ENCODE measurements around the gene ASF1A.

Gene ASF1A

DNA sequence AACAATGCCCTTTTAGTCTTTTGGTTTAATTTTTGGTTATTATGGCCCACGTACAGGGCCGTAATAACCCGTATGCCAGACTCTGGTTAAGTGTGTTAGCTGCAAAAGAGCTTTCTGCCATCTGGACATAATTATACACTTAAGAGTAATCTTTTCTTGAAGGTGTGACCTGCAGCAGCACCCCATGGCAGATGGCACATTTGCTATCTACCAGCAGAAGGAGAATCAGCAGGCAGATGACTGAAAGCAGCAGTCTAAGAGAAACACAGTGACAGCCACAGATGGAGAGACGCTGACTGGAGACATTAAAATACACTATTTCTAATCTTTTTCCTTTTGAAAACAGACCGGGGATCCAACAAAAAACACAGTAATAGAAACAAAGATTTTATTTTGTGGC is 18.7 kb downstream of the ASF1A start:
- no peak for DNase-seq (ENCODE audit: low read depth in 2 of 2, low spot score in 1 of 2)

DNA sequence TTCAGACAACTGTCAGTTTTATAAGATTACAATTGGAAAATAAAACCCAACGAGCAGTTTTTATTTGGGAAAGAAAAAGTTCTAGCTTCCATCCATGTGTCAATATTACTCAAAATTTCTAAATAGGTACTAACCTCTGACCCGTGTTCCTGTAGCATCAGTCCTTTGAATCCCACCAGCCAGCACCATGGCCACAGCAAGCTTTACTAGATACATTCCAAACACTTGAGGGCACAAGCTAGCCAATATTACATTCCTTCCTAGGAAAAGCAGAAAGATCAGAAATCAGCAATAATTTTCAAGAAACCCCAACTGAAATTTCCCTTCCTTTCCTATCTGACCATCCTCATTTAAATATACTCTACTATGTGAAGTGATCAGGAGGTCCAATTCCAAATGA is 19.2 kb downstream of the ASF1A start:
- DNase-seq (ENCODE audit: low read depth in 2 of 2, low spot score in 1 of 2): no peak

DNA sequence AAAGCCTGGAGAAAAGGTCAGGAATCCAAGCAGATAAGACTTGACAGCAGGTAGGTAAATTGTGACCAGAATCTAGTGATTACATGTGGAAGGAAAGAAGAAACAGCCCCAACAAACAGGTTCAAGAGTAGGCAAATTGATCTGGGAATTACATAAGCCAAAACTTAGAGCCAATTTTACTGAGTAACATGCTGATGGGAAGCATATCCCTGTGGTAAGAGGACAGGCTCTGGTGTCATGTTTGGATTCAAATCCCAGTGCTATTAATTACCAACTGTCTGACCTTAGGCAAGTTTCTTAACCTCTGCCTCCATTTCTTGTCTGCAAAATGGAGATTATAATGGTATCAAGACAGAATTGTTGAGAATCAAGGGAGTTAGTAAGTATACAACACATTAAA is 20.6 kb downstream of the ASF1A start:
- DNase-seq (ENCODE audit: low read depth in 2 of 2, low spot score in 1 of 2): no peak

DNA sequence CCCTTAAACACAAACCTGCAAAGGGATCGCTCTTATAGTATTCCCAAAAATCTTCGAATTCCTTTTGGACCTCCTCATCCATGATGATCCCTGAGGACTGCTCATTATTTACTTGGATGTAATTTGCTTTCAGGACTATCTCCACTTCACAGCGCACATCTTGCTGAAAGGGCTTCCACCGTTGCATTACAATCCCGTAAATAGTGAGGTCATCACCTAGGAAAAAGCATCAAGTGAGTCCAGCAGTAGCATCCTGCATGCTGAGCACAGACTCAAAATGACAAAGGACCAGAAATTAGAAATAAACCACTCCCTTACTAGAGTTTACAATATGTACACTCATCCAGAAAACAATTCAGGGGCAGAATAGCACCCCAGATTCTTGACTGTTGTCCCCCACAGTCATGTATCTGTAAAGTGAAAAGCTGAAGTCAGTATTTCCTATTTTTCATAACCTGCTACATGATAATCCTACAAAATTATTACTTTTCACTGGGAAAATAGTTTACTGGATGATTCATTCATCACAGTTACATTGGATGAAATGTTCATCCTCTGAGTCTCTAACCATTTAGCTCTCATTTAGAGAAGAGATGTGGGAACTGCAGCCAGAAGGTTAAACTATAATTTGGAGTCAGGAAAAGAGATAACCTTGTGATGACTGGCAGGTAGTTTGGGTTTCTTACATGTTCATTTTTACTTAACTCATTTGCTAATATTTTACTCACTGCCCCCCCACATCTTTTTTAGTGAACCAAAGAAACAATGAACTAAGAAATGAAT is 23.8 kb downstream of the ASF1A start:
- no peak for DNase-seq (ENCODE audit: low read depth in 2 of 2, low spot score in 1 of 2)

DNA sequence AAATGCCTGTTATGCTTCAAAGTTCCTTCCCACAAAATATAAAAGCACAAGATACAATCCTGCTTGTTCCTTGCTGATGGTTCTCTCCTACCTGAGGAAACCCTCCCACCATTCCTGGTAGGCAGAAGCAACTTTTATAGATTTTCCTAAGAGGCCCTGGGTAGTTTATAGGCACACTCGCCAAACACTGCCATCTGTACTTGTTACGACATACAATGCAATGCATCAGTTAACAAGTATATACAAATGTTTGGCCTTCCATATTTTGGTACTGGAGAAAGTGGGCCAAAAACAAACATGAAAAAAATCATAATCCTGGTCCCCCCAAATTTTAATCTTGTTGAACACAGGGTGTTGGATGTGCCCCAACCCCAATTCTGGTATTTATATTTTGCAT is 24.4 kb downstream of the ASF1A start:
- no peak for DNase-seq (ENCODE audit: low read depth in 2 of 2, low spot score in 1 of 2)

DNA sequence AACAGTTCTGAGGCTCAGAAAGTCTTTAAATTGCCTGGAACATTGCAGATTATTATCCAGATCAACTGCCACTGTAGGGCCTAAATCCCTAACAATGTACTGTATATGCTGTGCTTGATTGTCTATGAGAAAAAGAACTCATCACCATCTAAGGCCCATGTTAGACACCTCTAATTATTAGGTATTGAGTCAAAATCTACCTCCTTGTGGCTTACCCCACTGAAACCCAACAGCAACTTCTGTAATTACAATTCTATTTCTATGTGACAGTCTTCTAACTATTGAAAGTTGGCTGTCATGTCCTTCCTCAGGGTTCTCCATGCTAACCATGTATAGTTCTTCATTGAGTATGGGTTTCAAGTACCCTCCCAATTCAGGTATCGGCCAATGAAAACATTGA is 27.1 kb downstream of the ASF1A start:
- DNase-seq (ENCODE audit: low read depth in 2 of 2, low spot score in 1 of 2): no peak

DNA sequence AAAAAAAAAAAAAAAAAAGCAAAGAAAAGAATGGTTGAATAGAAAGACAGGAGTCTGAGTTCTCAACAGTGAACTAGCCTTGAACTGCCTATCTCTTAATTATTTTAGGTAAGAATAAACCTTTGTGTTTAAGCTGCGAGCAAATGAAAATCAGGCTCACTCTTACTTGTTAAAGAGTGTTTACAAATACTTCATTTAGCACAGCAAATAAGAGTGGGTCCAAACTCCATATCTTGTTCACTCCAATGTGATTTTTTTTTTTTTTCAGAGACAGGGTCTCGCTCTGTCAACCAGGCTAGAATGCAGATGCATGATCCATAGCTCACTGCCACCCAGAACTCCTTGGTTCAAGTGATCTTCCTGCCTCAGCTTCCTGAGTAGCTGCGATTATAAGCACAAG is 29.1 kb downstream of the ASF1A start:
- no peak for DNase-seq (ENCODE audit: low read depth in 2 of 2, low spot score in 1 of 2)

DNA sequence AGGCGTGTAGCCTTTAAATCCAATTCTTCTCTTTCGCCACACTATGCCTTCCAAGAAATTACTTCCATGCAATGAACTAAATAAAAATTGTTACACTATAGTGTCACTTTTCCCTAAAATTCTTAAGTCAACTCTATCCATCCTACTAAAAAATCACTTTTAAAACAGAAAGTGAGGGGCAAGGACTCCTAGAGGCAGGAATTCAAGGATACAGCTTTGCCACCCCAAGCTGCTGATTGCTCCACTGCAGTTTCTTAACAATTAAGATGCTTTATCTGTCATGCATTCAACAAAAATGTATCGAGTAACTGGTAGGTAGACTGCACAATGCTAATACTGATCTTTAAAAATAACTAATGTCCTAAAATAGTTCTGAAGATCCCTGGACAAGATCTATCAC is 36.7 kb downstream of the ASF1A start:
- no peak for DNase-seq (ENCODE audit: low read depth in 2 of 2, low spot score in 1 of 2)

DNA sequence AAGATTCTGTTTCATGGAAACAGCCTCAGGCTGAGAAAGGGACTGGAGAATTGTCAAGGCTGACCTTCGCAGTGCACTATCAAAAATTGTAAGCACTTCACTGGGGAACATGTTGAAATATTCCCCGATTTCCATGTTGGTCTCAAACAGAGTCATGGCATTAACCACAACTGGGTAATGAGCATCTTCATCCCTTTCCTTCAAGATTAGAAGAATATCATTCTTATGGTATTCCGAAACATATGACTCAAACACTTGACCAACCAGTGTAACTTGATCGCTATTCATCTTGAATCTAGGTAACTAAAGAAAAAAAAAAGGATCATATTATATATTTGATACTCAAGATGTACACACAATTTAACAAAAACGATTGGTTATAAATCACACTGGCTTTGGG is 37.5 kb downstream of the ASF1A start:
- no peak for DNase-seq (ENCODE audit: low read depth in 2 of 2, low spot score in 1 of 2)

DNA sequence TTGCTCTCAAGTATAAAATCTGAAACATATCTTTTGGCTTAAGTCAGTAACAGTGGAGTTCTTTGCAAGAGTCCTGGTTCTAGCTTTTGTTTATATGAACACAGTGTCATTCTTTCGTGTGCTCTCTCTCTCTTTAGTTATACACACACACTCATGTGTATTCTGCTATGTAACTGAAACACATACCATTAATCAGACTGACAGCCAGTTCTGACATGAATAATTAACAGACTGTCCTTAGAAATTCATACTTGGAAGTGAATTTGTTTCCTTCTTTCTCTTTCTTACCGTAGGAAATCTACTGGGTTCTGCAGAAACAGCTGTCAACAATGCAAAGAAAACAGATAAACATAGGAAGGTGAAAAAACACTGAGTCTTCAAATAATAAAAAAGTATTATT is 38.5 kb downstream of the ASF1A start:
- DNase-seq (ENCODE audit: low read depth in 2 of 2, low spot score in 1 of 2): no peak

DNA sequence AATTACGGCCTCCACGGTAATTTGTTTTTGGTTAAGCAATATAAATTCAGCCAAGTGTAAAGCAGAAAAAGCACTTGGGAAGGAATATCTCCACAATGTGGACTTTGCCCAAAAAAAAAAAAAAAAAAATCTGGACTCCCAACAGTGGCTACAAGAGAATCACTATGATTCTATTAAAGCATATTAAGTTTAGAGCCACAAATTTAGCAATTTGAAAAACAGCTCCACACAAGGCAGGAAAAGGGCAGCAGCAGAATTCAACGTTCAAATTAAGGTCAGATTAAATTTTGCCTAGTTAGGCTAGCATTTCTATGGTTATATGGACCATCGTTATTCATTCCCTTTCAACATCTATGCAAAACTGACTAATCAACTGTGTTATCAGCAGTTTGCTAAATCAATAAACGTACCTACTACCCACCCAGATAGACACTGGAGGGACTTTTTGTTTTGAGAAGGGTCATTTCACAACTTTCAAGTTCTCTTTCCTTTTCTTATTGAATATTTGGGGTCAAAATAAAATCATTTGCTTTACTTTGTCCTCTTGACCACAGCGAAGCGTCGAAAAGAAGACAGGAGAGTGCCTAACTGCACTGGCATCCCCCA is 40.0 kb downstream of the ASF1A start:
- no peak for DNase-seq (ENCODE audit: low read depth in 2 of 2, low spot score in 1 of 2)

DNA sequence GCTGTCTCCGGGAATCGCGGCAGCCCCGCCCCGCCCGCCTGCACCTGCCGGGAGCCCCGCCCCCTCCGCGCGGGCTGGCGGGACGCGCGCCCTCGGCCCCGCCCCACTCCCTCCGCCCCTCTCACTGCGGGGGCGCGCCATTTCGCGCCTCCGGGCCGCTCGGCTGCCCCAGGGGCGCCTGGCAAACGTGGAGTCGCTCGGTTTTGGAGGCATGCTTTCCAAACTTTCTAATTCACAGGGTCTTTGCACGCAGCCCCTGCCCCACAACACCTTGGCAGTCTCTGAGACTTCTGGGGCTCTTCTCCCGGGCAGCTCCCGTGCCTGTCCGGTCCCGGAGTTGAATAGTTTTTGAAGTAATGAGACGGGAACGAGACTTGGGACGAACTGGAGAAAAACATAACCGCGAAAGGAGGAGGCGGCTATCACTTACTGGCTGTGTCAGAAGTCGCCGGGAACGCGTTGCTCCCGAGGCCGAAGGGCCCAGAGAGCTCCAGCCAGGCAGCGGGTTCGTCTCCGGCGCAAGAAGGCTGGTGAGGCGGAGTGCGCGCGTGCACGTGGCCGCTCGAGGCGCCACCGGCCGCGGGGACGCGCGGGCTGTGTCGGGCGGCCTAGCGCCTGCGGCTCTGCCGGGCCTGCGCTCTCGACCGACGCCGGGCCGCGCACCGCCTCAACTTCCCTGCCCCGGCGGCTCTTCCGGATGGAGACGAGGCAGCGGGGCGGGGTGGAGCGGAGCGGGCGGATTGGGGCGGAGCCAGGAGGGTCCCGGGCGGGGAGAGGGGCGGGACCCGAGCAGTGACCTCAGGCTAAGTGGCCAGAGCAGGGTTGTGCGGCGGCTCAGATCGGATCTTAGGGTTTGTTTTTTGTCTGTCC is 40.7 kb downstream of the ASF1A start, which contains the start of gene MCM9:
Gene MCM9, minus strand, starts transcription at position 699 of the 870 bp plus-strand sequence. CDS start 3,436 bp downstream, outside the sequence.
- DNase-seq (ENCODE audit: low read depth in 2 of 2, low spot score in 1 of 2): peak; percentile 65 to 75

DNA sequence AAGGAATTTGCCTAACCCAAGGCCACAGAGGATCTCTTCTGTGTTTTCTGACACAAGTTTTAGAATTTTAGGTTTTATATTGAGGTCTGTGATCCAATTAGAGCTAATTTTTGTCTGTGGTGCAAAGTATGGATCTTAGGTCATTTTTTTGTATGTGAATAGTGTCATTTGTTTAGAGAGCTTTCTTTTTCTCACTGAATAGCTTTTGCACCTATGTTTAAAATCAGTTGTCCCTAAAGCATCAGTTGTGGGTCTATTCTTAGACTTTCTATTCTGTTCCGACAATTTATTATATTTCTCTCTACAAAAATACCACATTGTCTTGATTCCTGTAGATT is 41.3 kb downstream of the ASF1A start:
- DNase-seq (ENCODE audit: low read depth in 2 of 2, low spot score in 1 of 2): no peak

DNA sequence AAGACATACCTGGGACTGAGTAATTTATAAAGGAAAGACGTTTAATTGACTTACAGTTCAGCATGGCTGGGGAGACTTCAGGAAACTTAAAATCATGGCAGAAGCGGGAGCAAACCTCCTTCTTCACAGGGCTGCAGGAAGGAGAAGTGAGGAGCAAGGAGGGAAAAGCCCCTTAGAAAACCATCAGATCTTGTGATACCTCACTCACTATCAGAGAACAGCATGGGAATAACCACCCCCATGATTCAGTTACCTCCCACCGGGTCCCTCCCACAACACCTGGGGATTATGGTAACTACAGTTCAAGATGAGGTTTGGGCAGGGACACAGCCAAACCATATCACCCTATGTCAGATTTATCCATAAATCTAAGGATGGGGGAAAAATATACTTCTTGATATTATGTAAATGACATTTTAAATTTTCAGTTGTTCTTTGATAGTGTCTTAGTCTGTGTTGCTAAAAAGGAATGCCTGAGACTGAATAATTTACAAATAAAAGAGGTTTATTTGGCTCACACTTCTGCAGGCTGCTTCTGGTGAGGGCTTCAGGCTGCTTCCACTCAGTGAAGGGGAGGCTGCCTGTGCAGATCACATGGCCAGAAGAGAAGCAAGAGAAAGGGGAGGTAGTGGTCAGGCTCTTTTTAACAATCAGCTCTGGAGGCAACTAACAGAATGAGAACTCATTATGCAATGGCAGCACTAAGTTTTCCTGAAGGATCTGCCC is 42.2 kb downstream of the ASF1A start:
- no peak for DNase-seq (ENCODE audit: low read depth in 2 of 2, low spot score in 1 of 2)

DNA sequence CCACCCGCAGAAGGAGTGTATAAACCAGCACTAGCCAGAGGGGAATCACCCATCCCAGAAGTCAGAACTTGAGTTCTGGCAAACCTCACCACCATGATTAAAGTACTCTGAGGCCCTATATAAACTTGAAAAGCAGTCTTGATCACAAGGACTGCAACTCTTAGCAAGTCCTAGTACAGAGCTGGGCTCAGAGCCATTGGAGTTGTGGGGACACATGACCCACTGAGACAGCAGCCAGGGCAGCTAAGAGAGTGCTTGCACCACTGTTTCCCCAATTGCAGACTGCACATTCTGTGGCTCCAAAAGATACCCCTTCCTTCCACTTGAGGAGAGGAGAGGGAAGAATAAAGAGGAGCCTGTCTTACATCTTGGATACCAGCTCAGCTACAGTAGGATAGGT is 45.7 kb downstream of the ASF1A start:
- no peak for DNase-seq (ENCODE audit: low read depth in 2 of 2, low spot score in 1 of 2)

DNA sequence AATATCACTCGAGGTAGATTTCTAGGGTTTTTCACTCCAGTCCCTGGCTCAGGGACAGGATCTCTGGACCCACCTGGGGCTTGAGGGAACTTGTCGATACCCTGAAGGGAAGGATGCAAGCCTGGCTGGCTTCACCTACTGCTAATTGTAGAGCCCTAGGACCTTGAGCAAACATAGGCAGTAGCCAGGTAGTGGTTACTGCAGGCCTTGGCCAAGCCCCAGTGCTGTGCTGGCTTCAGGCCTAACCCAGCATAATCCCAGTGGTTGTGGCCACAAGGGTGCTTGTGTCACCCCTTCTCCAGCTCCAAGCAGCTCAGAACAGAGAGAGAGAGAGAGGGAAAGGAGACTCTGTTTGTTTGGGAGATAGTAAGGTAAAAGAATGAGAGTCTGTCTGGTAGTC is 46.8 kb downstream of the ASF1A start:
- no peak for DNase-seq (ENCODE audit: low read depth in 2 of 2, low spot score in 1 of 2)

DNA sequence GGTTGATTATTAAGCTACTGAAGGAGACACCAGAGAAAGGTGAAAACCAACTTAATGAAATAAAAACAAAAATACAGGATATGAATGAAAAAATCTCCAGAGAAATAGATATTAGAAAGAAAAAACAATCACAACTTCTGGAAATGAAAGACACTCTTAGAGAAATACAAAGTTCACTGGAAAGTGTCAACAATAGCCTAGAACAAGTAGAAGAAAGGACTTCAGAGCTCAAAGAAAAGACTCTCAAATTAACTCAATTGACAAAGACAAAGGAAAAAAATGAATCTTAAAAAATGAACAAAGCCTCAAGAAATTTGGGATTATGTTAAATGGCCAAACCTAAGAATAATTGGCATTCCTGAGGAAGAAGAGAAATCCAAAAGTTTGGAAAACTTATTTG is 51.3 kb downstream of the ASF1A start:
- DNase-seq (ENCODE audit: low read depth in 2 of 2, low spot score in 1 of 2): no peak

DNA sequence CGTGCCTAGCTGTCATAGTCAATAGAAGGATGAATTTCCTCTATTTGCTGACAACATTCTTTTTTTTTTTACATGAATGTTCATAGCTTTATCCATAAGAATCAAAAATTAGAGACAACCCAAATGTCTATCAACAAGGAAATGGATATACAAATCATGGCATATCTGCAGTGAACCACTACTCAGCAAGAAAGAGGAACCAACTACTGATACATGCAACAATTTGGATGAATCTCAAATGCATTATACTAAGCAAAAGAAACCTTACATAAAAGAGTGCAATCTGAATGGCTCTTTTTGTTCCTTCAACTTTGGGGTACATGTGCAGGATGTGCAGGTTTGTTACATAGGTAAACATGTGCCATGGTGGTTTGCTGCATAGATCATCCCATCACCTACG is 58.7 kb downstream of the ASF1A start:
- no peak for DNase-seq (ENCODE audit: low read depth in 2 of 2, low spot score in 1 of 2)

DNA sequence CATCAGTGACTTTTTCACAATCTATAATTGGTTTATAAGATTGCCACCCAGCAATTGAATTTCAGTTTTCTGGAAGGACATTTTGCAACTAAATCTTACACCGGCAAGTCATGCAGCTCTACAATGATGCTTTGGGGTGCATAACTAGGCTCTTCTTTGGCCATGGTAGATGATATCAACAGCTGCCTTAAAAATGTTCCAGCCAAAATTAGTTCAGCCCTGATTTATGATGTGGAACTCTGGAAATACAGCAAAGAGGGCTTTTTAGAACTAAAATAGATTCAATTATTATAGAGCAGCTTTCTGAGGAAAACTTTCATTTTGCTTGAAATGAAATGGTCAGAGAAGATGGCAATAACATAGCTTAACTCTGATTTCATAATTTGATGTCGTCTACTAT is 59.4 kb downstream of the ASF1A start:
- DNase-seq (ENCODE audit: low read depth in 2 of 2, low spot score in 1 of 2): no peak

All from stimulated activated CD8-positive, alpha-beta memory T cell treated with anti-CD3 and anti-CD28 coated beads, Interleukin-4, amount 100 ng/mL, for 1 hour (primary cell).